KMS-11 (cell line): ENCODE results near the gene LITAF.
A peak's percentile ranks its signal among the peaks of the same experiment; 100 is the strongest.
"Not testable (repeated sequence)": the region's sequence is repeated elsewhere in the genome, so short reads cannot be mapped to it uniquely, and the experiment has no call there.

ENCODE experiments used
- H2AFZ ChIP-seq: fragments of 200-600 bp; sonication (generic); 2 replicates; pipeline ENCODE4 v1.6.1; 2016; ENCODE audit warnings: antibody characterized with exemption, mixed run types, low read depth
- H3K27ac ChIP-seq: fragments of 200-600 bp; sonication (generic); 2 replicates; pipeline ENCODE4 v1.6.1; 2016; ENCODE audit warnings: mild to moderate bottlenecking, mixed run types
- H3K27me3 ChIP-seq: fragments of 200-600 bp; sonication (generic); 2 replicates; pipeline ENCODE4 v1.6.1; 2017; ENCODE audit warnings: mild to moderate bottlenecking, low read depth, mixed run types, moderate library complexity; ENCODE audit not compliant: insufficient read depth
- H3K36me3 ChIP-seq: fragments of 200-600 bp; sonication (generic); 2 replicates; pipeline ENCODE4 v1.6.1; 2017; ENCODE audit warnings: mild to moderate bottlenecking, mixed run types; ENCODE audit not compliant: insufficient read depth
- H3K4me1 ChIP-seq: fragments of 200-600 bp; sonication (generic); 2 replicates; pipeline ENCODE4 v1.6.1; 2016; ENCODE audit warnings: mild to moderate bottlenecking, low read depth, mixed run types; ENCODE audit not compliant: poor library complexity, severe bottlenecking
- H3K4me2 ChIP-seq: fragments of 200-600 bp; sonication (generic); 2 replicates; pipeline ENCODE4 v1.7.0; 2016; ENCODE audit warnings: mild to moderate bottlenecking, mixed run types
- H3K4me3 ChIP-seq: fragments of 200-600 bp; sonication (generic); IDR thresholded peaks from 2 replicates; pipeline ENCODE4 v1.6.1; 2017; ENCODE audit warnings: low read depth, low read length, mixed read lengths; ENCODE audit not compliant: insufficient read depth
- H3K79me2 ChIP-seq: fragments of 200-600 bp; sonication (generic); 2 replicates; pipeline ENCODE4 v1.6.1; 2016; ENCODE audit warnings: low read depth, mixed run types; ENCODE audit not compliant: insufficient read depth
- H3K9ac ChIP-seq: fragments of 200-600 bp; sonication (generic); 2 replicates; pipeline ENCODE4 v1.6.1; 2016; ENCODE audit warnings: mild to moderate bottlenecking, mixed run types
- H4K20me1 ChIP-seq: fragments of 200-600 bp; sonication (generic); 2 replicates; pipeline ENCODE4 v1.6.1; 2016; ENCODE audit warnings: mild to moderate bottlenecking, mixed run types; ENCODE audit not compliant: insufficient read depth
- CTCF ChIP-seq: fragments of 200-600 bp; sonication (generic); conservative IDR thresholded peaks from 2 replicates; pipeline ENCODE4 v1.6.1; 2017; ENCODE audit warnings: low read depth, mild to moderate bottlenecking, antibody characterized with exemption, low read length, moderate library complexity, mixed read lengths

The LITAF gene

GRCh38 chr16:11583166-11583565 is 3.6 kb downstream of the LITAF start:
- no peak overlapping the region for H3K27ac ChIP-seq
- no peak overlapping the region for H3K4me3 ChIP-seq
- no peaks in the 10 kb centered on the region for H4K20me1 ChIP-seq
- no peak overlapping the region for H3K9ac ChIP-seq
- no peak overlapping the region for H2AFZ ChIP-seq
- H3K27me3 ChIP-seq = no peaks in the 10 kb centered on the region
- no peak for TF ChIP-seq CTCF
- peaks cover 50% of the 10 kb centered on the region; the same call in 1 of the 2 replicates for H3K79me2 ChIP-seq
- H3K4me2 ChIP-seq = no peak overlapping the region
- H3K36me3 ChIP-seq = no peaks in the 10 kb centered on the region
- peaks cover 77% of the 10 kb centered on the region for H3K4me1 ChIP-seq

GRCh38 chr16:11582157-11582814 is 4.4 kb downstream of the LITAF start:
- Histone ChIP-seq H3K79me2 (peaks cover 55% of the 10 kb centered on the region; the same call in 1 of the 2 replicates), H2AFZ (no peak overlapping the region), H3K27me3 (no peaks in the 10 kb centered on the region), H3K27ac (no peak overlapping the region), H3K4me3 (no peak overlapping the region), H3K9ac (no peak overlapping the region), H3K4me2 (peak overlapping the region; percentile 42), H4K20me1 (no peaks in the 10 kb centered on the region), H3K36me3 (no peaks in the 10 kb centered on the region), H3K4me1 (peaks cover 74% of the 10 kb centered on the region)
- TF ChIP-seq CTCF = no peak

- Histone ChIP-seq H3K79me2 (peaks cover 59% of the 10 kb centered on the region; the same call in 1 of the 2 replicates), H3K4me2 (peak overlapping the region; percentile 42; the same call in 1 of the 2 replicates), H3K36me3 (no peaks in the 10 kb centered on the region), H3K4me3 (no peak overlapping the region), H3K27me3 (no peaks in the 10 kb centered on the region), H3K4me1 (peaks cover 79% of the 10 kb centered on the region), H3K27ac (no peak overlapping the region), H4K20me1 (no peaks in the 10 kb centered on the region), H2AFZ (no peak overlapping the region), H3K9ac (no peak overlapping the region)
- no peak for TF ChIP-seq CTCF
Observed at GRCh38 chr16:11581678-11582077, 5.0 kb downstream of the LITAF start.

- H3K27ac ChIP-seq = no peak overlapping the region
- H2AFZ ChIP-seq = no peak overlapping the region
- no peak overlapping the region for H3K4me3 ChIP-seq
- H3K36me3 ChIP-seq = no peaks in the 10 kb centered on the region
- H3K27me3 ChIP-seq = no peaks in the 10 kb centered on the region
- peaks cover 55% of the 10 kb centered on the region; the same call in 1 of the 2 replicates for H3K79me2 ChIP-seq
- TF ChIP-seq CTCF = no peak
- no peak overlapping the region for H3K9ac ChIP-seq
- H3K4me2 ChIP-seq = no peak overlapping the region
- H4K20me1 ChIP-seq = no peaks in the 10 kb centered on the region
- peaks cover 83% of the 10 kb centered on the region for H3K4me1 ChIP-seq
Observed at GRCh38 chr16:11580451-11581086, 6.2 kb downstream of the LITAF start.

- not testable (repeated sequence) for H4K20me1 ChIP-seq, H3K9ac ChIP-seq, H3K4me3 ChIP-seq, H3K27me3 ChIP-seq, H2AFZ ChIP-seq, H3K36me3 ChIP-seq, H3K27ac ChIP-seq
- H3K4me1 ChIP-seq = peaks cover 82% of the 10 kb centered on the region
- peaks cover 56% of the 10 kb centered on the region; the same call in 1 of the 2 replicates for H3K79me2 ChIP-seq
- H3K4me2 ChIP-seq = peak overlapping the region; percentile 65; the same call in 1 of the 2 replicates
Observed at GRCh38 chr16:11577290-11577660, 9.4 kb downstream of the LITAF start.
